ENCODE results near the gene TLCD3A. TPM values are rescaled to one million over a fixed set of nuclear protein-coding genes. Genes with fewer than 3 reads are reported as not detected.

The TLCD3A gene
- total RNA-seq, 1 experiment from 2014 or later, result 21.6 TPM

- TF ChIP-seq AR (CRISPR knock-in tag; IDR thresholded peaks at IDR 0.05) (no peak), MXD4 (CRISPR knock-in tag; IDR thresholded peaks at IDR 0.05; ENCODE audit: borderline replicate concordance) (no peak), TCF7 (CRISPR knock-in tag; IDR thresholded peaks at IDR 0.05; ENCODE audit: low read depth) (no peak), CDX4 (CRISPR knock-in tag; IDR thresholded peaks at IDR 0.05; ENCODE audit: borderline replicate concordance) (no peak), ELF4 (CRISPR knock-in tag; IDR thresholded peaks at IDR 0.05; ENCODE audit: low read depth) (no peak), KAT7 (CRISPR knock-in tag; IDR thresholded peaks at IDR 0.05; ENCODE audit: borderline replicate concordance) (no peak), ZNF423 (CRISPR knock-in tag; IDR thresholded peaks at IDR 0.05) (no peak), E2F5 (CRISPR knock-in tag; IDR thresholded peaks at IDR 0.05) (peak; percentile 89), MLX (CRISPR knock-in tag; IDR thresholded peaks at IDR 0.05) (0 out of 2 replicates have a peak, but pooled peaks have one; percentile 23), SMAD4 (CRISPR knock-in tag; IDR thresholded peaks at IDR 0.05) (0 out of 2 replicates have a peak, but pooled peaks have one; percentile 14), NFATC4 (CRISPR knock-in tag; IDR thresholded peaks at IDR 0.05) (no peak), TEAD4 (CRISPR knock-in tag; IDR thresholded peaks at IDR 0.05) (0 out of 2 replicates have a peak, but pooled peaks have one; percentile 14), GTF2I (CRISPR knock-in tag; conservative IDR thresholded peaks at IDR 0.05) (no peak), ZSCAN18 (CRISPR knock-in tag; IDR thresholded peaks at IDR 0.05) (no peak), ESRRA (CRISPR knock-in tag; IDR thresholded peaks at IDR 0.05; ENCODE audit: borderline replicate concordance) (no peak), ZNF425 (CRISPR knock-in tag; conservative IDR thresholded peaks at IDR 0.05) (no peak), JUN (CRISPR knock-in tag; IDR thresholded peaks at IDR 0.05) (0 out of 2 replicates have a peak, but pooled peaks have one; percentile 20), PREB (CRISPR knock-in tag; IDR thresholded peaks at IDR 0.05; ENCODE audit: borderline replicate concordance) (no peak), ZNF671 (CRISPR knock-in tag; IDR thresholded peaks at IDR 0.05) (no peak), ZBTB21 (CRISPR knock-in tag; IDR thresholded peaks at IDR 0.05; ENCODE audit: borderline replicate concordance) (peak; percentile 76; the same call in 1 of the 2 replicates), GRHL2 (CRISPR knock-in tag; IDR thresholded peaks at IDR 0.05; ENCODE audit: insufficient replicate concordance, severe bottlenecking) (no peak), CBFB (CRISPR knock-in tag; IDR thresholded peaks at IDR 0.05; ENCODE audit: low read depth) (no peak), NFYB (CRISPR knock-in tag; conservative IDR thresholded peaks at IDR 0.05; ENCODE audit: low read depth) (no peak; the same call in 1 of the 2 replicates), CREM (CRISPR knock-in tag; IDR thresholded peaks at IDR 0.05) (peak; percentile 78; the same call in 1 of the 2 replicates), ZBTB43 (CRISPR knock-in tag; IDR thresholded peaks at IDR 0.05) (peak; percentile 88; the same call in 1 of the 2 replicates)
Observed at GRCh38 chr17:752002-752619, 19.7 kb downstream of the TLCD3A start, which contains the start of gene GEMIN4 (continued).

All from WTC11 (cell line).